Central memory CD8-positive, alpha-beta T cell (primary cell): ENCODE results near the gene RRP1B.
"Not testable (repeated sequence)": the region's sequence is repeated elsewhere in the genome, so short reads cannot be mapped to it uniquely, and the experiment has no call there.

Experiments used
- ATAC-seq: fragments of 150-1000 bp; cut with Tn5 transposase; replicated peaks from 2 replicates; pipeline ENCODE4 v1.10.0; 2022; ENCODE audit warnings: mild to moderate bottlenecking, moderate FRiP score, moderate number of reproducible peaks; ENCODE audit not compliant: poor library complexity, severe bottlenecking; ENCODE audit errors: extremely low read depth
- DNase-seq, 2 donors: peaks; one replicate each; pipeline ENCODE4 v3.0.0; 2021; ENCODE audit warnings: low spot score in 2 of 2
- H3K27ac Mint-ChIP-seq: one replicate; pipeline ENCODE4 v1.8.0; 2022; ENCODE audit warnings: low read depth, mild to moderate bottlenecking, moderate library complexity, mixed read lengths
- H3K27me3 Mint-ChIP-seq: one replicate; pipeline ENCODE4 v1.8.0; 2022; ENCODE audit warnings: mixed read lengths
- H3K36me3 Mint-ChIP-seq: one replicate; pipeline ENCODE4 v1.8.0; 2022; ENCODE audit warnings: mild to moderate bottlenecking, moderate library complexity, mixed read lengths; ENCODE audit not compliant: insufficient read depth
- H3K4me1 Mint-ChIP-seq: one replicate; pipeline ENCODE4 v1.8.0; 2022; ENCODE audit warnings: mixed read lengths
- H3K4me3 Mint-ChIP-seq: one replicate; pipeline ENCODE4 v1.8.0; 2022; ENCODE audit warnings: mild to moderate bottlenecking, moderate library complexity, mixed read lengths
- H3K9me3 Mint-ChIP-seq: one replicate; pipeline ENCODE4 v1.8.0; 2022; ENCODE audit warnings: mixed read lengths

RRP1B gene

DNA sequence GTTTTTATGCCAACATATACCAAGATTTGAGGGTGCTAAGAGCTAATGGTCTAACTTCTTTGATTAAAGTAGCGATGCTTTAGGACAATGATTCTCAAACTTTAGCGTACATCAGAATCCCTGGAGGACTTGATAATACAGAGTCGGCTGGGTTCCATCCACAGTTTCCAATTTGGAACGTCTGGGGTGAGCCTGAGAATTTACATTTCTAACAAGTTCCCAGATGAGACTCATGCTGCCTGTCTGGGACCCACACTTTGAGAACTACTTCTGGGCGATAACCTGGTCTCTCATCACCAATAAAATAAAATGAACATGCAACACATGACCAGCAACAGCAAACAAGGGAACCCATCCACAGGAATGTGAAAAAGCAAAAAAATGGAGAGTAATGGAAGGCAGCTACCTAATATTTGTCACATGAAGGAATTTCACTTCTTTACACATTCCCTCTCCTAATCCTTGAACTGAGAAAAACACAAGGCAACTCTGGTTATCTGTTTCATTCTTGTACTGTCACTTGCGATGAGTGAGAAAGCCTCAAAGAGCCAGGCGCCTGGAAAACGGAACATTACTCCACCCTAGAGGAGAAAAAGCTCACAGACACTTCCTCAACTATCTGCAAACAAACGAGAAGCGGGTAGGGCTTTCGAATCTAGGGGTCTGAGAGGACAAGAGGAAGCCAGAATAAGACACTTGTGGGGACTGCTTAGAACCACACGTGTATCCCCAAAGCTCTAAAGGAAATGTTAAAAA lies 14.0 kb upstream of the RRP1B start:
- peak; percentile 46 for ATAC-seq
- no peak for DNase-seq
- H3K4me3 Mint-ChIP-seq, result no peak overlapping the region
- no peaks in the 10 kb centered on the region for H3K36me3 Mint-ChIP-seq
- H3K9me3 Mint-ChIP-seq, result no peaks in the 10 kb centered on the region
- H3K27me3 Mint-ChIP-seq, result peaks cover 10% of the 10 kb centered on the region
- no peak overlapping the region for H3K27ac Mint-ChIP-seq
- peaks cover 5% of the 10 kb centered on the region for H3K4me1 Mint-ChIP-seq

DNA sequence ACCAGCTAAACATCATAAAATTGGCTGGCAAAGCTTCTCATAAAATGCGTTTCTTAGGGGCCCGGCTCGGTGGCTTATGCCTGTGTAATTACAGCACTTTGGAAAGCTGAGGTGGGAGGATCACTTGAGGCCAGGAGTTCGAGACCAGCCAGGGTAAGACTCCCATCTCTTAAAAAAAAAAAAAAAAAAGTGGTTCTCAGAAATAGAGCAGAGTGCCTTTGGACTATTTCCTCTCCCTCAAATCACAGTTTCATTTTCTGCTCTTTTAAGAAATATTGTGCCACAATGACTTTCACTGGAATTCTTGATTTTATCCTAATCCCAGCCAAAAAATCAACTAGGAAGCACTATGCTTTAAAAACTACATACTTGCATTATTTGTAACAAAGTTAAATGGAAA lies 13.4 kb upstream of the RRP1B start:
- no peaks in the 10 kb centered on the region for H3K36me3 Mint-ChIP-seq
- no peak overlapping the region for H3K27ac Mint-ChIP-seq
- ATAC-seq, result no peak
- H3K27me3 Mint-ChIP-seq, result peaks cover 10% of the 10 kb centered on the region
- no peaks in the 10 kb centered on the region for H3K9me3 Mint-ChIP-seq
- no peak for DNase-seq
- H3K4me1 Mint-ChIP-seq, result peaks cover 5% of the 10 kb centered on the region
- no peak overlapping the region for H3K4me3 Mint-ChIP-seq

DNA sequence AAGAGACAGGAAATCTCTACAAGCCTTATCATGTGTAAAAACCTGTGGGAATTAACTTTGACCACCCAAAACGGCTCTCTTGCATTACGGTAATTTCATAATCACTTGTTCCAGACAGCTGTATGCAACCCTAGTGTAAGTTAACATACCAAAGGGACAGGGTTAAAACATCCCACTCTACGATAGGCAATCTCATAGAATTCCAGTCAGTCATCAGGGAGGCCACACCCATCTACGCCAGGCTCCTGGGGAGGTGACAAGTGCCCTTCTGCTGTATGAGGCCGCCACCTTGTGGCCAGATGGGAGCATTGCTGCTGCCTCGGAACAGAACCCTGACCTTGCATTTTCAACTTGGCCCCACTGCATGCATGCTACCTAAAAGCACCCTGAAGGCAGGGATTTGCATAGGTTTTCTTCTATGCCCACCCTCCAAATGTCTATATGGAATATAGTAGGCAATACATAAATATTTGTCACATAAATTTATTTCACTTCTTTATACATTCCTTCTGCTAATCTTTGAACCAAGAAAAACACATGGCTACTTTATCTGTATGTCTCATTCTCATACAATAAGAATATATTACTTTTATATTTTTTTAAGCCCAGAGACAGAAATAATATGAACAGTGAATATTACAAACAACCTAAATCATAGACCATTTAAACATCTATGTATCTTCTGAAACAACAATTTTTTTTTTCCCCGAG lies 12.7 kb upstream of the RRP1B start:
- Mint-ChIP-seq H3K9me3 (no peaks in the 10 kb centered on the region), H3K4me3 (no peak overlapping the region), H3K27ac (no peak overlapping the region), H3K4me1 (peaks cover 5% of the 10 kb centered on the region), H3K36me3 (no peaks in the 10 kb centered on the region), H3K27me3 (peaks cover 10% of the 10 kb centered on the region)
- DNase-seq (peak; percentile 71 to 75), ATAC-seq (peak; percentile 88)

DNA sequence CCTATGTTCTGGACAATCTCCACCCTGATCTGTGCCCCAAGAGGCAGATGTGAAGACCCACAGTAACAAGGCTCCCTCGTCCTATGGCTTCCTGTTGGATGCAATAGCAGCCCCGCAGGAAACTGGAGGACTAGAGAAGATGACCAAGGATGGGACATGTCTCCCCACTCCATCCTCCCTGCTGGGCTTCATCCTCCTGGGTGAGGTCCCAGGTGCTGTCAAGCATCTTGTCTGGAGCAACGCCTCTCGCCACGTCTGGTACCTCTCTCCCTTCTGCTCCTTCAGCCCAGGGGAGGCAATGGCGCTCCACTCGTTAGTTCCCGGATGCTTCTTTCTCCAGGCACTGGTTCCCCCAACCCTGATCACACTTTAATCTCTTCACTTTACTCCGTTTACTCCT lies 11.2 kb upstream of the RRP1B start:
- peaks cover 10% of the 10 kb centered on the region for H3K27me3 Mint-ChIP-seq
- H3K9me3 Mint-ChIP-seq, result no peaks in the 10 kb centered on the region
- H3K4me1 Mint-ChIP-seq, result peaks cover 5% of the 10 kb centered on the region
- no peak overlapping the region for H3K4me3 Mint-ChIP-seq
- no peaks in the 10 kb centered on the region for H3K36me3 Mint-ChIP-seq
- no peak for DNase-seq
- H3K27ac Mint-ChIP-seq, result no peak overlapping the region
- no peak for ATAC-seq

DNA sequence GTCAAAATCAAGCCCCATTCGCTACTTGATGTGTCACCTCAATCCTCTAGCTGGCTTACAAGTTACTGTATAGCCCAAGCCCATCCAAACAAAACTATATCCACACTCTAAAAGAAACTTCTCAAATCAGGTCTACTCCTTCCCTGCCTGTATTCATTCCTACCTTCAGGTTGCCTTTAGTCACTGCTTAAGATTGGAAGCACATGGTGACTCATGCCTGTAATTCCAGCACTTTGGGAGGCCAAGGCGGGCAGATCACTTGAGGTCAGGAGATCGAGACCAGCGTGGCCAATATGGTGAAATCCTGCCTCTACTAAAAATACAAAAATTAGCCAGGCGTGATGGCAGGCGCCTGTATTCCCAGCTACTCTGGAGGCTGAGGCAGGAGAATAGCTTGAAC lies 7.4 kb upstream of the RRP1B start:
- not testable (repeated sequence) for H3K36me3 Mint-ChIP-seq, H3K9me3 Mint-ChIP-seq, H3K27ac Mint-ChIP-seq, H3K4me3 Mint-ChIP-seq, H3K4me1 Mint-ChIP-seq, DNase-seq, ATAC-seq
- peaks cover 10% of the 10 kb centered on the region for H3K27me3 Mint-ChIP-seq

DNA sequence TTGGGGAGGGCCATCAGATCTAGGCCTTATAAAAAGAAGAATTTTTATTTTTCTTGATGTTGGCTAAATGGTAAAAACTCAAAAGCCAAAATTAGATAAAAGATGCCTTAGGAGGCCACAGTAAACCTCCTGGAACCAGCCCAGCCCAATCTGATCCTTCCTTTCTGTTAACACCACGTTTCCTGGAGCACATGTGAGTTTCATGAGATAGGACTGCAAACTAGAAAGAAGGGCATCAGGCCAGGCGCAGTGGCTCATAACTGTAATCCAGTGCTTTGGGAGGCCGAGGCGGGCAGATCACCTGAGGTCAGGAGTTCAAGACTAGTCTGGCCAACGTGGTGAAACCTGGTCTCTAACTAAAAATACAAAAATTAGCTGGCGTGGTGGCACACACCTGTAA lies 6.7 kb upstream of the RRP1B start:
- ATAC-seq (no peak), DNase-seq (no peak)
- Mint-ChIP-seq H3K4me1 (no peaks in the 10 kb centered on the region), H3K27ac (no peak overlapping the region), H3K9me3 (no peaks in the 10 kb centered on the region), H3K27me3 (peaks cover 10% of the 10 kb centered on the region), H3K36me3 (no peaks in the 10 kb centered on the region), H3K4me3 (no peak overlapping the region)

DNA sequence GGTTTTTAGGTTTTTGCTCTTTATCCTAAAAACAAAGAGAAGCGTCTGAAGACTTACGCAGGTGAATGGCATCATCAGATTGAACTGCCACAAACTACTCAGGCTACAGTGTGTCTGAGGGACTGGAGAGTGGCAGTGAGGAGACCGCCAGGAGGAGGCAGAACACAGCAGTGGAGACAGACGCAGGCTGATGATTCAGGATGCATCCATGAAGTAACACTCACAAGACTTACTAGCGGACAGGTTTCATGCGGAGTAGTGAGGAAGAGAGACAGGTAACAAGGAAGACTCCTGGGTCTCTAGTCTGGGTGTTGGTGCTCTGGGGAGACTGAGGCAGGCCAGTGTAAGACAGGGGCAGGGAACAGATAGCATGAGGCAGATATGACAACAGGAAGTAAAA lies 5.7 kb upstream of the RRP1B start:
- DNase-seq, result no peak
- no peak overlapping the region for H3K27ac Mint-ChIP-seq
- ATAC-seq, result no peak
- H3K36me3 Mint-ChIP-seq, result no peaks in the 10 kb centered on the region
- H3K9me3 Mint-ChIP-seq, result no peaks in the 10 kb centered on the region
- H3K4me3 Mint-ChIP-seq, result no peak overlapping the region
- peaks cover 3% of the 10 kb centered on the region for H3K27me3 Mint-ChIP-seq
- no peaks in the 10 kb centered on the region for H3K4me1 Mint-ChIP-seq

DNA sequence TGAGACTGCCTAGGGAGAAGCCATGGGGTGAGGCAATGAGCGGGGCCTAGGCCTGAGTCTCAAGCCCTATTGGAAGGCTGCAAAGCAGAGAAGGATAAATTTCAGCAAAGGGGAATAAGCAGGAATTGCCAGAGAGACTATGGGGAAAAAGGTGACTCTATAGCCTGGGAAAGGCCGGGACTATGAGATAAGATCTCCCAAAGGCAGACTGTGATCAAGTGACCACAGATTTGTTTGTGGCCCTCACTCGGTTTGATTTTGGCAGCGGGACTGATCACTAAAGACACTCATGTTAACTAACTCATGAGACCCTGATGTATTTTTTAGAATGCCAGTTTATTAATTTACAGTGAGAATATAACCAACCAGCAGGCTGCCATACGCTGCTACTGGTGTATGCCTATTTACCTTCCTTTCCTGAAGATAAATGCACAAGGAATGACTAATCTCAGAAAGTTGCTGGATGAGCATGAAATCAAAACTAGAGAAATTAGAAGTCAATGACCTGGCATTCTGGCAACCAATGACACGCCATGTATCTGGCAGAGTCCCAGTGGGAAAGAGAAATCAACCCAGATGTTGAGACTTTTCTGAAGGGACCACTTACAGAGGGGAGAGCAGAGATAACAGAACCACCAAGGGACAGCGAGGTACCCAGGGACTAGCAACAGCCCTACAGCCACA lies 4.4 kb upstream of the RRP1B start:
- DNase-seq, result no peak

DNA sequence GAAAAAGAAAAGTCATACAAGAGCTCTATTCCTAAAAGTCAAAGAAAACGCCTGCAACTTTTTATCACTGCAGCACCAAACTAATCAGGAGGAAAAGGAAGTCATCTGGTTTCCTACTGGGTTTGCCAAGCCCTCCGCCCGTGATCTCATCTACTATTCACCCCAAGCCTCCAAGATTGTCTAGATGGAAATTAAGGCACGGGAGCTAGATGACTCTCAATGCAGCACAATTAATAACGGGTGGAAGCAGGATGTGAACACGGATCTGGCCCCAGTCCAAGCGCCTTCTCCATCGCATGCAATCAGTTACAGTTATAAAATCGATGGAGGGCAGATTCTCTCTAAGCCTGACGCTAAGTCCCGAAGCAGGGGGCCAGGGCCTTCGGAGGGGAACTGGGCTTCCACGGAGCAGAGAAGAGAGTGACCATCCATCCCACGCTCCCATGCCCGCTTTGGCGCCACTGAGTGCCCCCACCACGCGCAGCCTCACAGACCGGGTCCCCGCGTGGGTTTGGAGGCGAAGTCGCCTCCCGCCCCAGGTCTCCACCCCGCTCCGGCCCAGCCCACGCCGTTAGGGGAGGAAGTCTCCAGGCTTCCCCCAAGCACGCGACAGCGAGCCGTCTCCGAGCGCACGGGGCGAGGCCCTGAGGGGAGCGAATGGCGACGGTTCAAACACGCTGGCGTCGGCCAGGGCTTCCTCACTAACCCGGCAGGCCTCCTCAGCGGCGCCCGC lies 1.8 kb upstream of the RRP1B start:
- DNase-seq (no peak), ATAC-seq (no peak)
- Mint-ChIP-seq H3K27me3 (no peaks in the 10 kb centered on the region), H3K4me1 (peaks cover 28% of the 10 kb centered on the region), H3K36me3 (peaks cover 12% of the 10 kb centered on the region), H3K27ac (no peak overlapping the region), H3K9me3 (no peaks in the 10 kb centered on the region), H3K4me3 (peak overlapping the region; percentile 20)

More for the DNA sequence above, 4.4 kb upstream of the RRP1B start:
- Mint-ChIP-seq H3K36me3 (peaks cover 5% of the 10 kb centered on the region), H3K27ac (no peak overlapping the region), H3K4me3 (no peak overlapping the region), H3K9me3 (no peaks in the 10 kb centered on the region), H3K27me3 (no peaks in the 10 kb centered on the region), H3K4me1 (peaks cover 2% of the 10 kb centered on the region)
- ATAC-seq, result no peak

DNA sequence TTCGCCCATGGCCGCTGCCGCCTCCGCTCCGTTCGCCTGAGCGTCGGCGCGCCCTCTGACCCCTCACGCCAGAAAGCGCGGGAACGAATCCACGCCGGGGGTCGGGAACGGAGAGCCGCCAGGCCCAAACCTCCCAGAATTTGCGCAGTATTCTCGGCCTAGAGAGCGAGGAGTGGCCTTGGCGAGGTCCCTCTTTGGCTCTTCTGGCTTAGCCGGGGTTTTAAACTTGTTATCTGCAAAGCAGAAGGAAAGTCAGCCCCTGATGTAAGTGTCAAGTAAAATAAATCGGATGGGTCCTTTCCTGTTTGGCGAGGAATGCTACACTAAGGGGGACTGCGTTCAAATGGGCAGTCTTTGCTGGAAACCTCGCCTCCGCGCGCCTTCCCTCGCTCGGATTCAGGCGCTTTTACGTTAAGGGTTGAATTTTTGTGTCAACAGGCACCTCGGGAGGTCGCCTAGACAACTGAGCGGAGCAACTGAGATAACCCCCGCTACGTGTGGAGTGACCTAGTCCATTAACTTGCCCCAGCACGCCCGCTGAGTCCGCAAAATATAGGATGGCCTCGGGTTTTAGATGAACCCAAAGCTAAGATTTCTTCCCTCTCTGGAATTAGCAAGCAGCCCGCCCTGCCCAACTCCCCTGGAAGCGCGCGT lies 1.1 kb upstream of the RRP1B start:
- Mint-ChIP-seq H3K4me3 (no peak overlapping the region), H3K27ac (no peak overlapping the region), H3K27me3 (no peaks in the 10 kb centered on the region), H3K4me1 (peaks cover 35% of the 10 kb centered on the region), H3K36me3 (peaks cover 12% of the 10 kb centered on the region), H3K9me3 (no peaks in the 10 kb centered on the region)
- DNase-seq (no peak), ATAC-seq (no peak)

DNA sequence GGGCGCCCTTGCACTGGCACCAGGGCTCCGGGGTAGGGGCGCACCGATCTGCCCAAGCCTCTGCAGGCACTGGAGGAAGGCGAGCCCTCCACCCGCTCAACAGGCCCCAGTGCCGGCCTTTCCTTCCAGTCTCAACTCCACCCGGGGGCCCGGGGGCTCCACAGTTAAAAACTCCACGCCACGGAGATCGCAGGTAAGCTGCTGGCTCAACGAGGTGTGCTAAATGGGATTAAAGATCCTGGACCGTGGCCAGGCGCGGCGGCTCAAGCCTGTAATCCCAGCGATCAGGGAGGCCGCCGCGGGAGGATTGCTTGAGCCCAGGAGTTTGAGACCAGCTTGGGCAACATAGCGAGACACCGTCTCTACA lies 608 bp upstream of the RRP1B start:
- Mint-ChIP-seq H3K4me1 (peaks cover 35% of the 10 kb centered on the region), H3K4me3 (peak overlapping the region; percentile 92), H3K9me3 (no peaks in the 10 kb centered on the region), H3K36me3 (peaks cover 14% of the 10 kb centered on the region), H3K27ac (peak overlapping the region; percentile 95), H3K27me3 (no peaks in the 10 kb centered on the region)
- ATAC-seq (no peak), DNase-seq (no peak)

DNA sequence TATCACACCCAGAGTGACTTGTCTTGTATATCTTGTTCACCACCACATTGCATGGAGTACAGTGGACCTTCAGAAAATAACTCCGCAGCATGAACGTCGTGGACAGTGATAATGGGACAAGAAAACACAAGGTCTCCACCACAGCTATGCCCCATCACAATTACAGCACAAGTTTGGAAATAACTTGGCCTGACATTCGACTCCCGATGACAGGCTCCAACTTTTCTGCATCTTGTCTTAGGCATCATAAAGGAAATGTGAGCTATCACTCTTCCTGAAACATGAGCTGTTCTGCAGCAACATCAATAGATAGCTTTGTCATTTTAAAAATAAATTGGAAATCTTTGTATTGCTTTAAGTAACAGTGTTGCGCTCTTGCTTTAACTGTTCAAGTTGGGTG lies 2.9 kb downstream of the RRP1B start:
- Mint-ChIP-seq H3K9me3 (peaks cover 5% of the 10 kb centered on the region), H3K36me3 (peaks cover 23% of the 10 kb centered on the region), H3K27ac (peak overlapping the region; percentile 76), H3K4me1 (peaks cover 51% of the 10 kb centered on the region), H3K27me3 (no peaks in the 10 kb centered on the region), H3K4me3 (peak overlapping the region; percentile 23)
- DNase-seq, result no peak
- no peak for ATAC-seq
